ENCODE results near the gene ATP9B. TPM values are rescaled to one million over a fixed set of nuclear protein-coding genes. Genes with fewer than 3 reads are reported as not detected.

Gene ATP9B
- total RNA-seq, 2 donors from 2014 or later: 29.1 to 38.1 TPM

- Histone ChIP-seq H3K27ac (ENCODE audit: low read depth, low read length) (no peak overlapping the region), H3K36me3 (ENCODE audit: control insufficient read depth, insufficient read depth, low read length) (peaks cover 11% of the 10 kb centered on the region), H3K27me3 (ENCODE audit: control insufficient read depth, insufficient read depth, low read length, poor library complexity, severe bottlenecking) (no peaks in the 10 kb centered on the region), H3K4me3 (ENCODE audit: low read length) (no peak overlapping the region), H3K9ac (ENCODE audit: extremely low read depth, low read length, poor library complexity, severe bottlenecking) (no peak overlapping the region), H3K4me1 (ENCODE audit: control insufficient read depth, insufficient read depth, low read length) (no peaks in the 10 kb centered on the region), H3K9me3 (ENCODE audit: control insufficient read depth, low read length) (no peaks in the 10 kb centered on the region)
- no peak for DNase-seq
- H3K4me3 Mint-ChIP-seq: no peak overlapping the region
- H3K27me3 Mint-ChIP-seq (ENCODE audit: insufficient read depth): no peaks in the 10 kb centered on the region
- H3K36me3 Mint-ChIP-seq (ENCODE audit: low read depth): peaks cover 30% of the 10 kb centered on the region
- H3K4me1 Mint-ChIP-seq: no peaks in the 10 kb centered on the region
- peaks cover 5% of the 10 kb centered on the region for H3K9me3 Mint-ChIP-seq
- no peak overlapping the region for H3K27ac Mint-ChIP-seq
- no peak for TF ChIP-seq CTCF (conservative IDR thresholded peaks at IDR 0.05)
- WGBS, 2 experiments (ENCODE audit: insufficient coverage in 1 of 2, insufficient read length in 1 of 2): 97 to 99% methylated on average over 12 of the region's 12 CpGs
Observed at GRCh38 chr18:79328887-79329286, 259.7 kb downstream of the ATP9B start.

- Mint-ChIP-seq H3K9me3 (peaks cover 5% of the 10 kb centered on the region), H3K4me1 (no peaks in the 10 kb centered on the region), H3K36me3 (ENCODE audit: low read depth) (peaks cover 30% of the 10 kb centered on the region), H3K4me3 (no peak overlapping the region), H3K27ac (no peak overlapping the region), H3K27me3 (ENCODE audit: insufficient read depth) (no peaks in the 10 kb centered on the region)
- Histone ChIP-seq H3K27me3 (ENCODE audit: control insufficient read depth, insufficient read depth, low read length, poor library complexity, severe bottlenecking) (no peaks in the 10 kb centered on the region), H3K4me3 (ENCODE audit: low read length) (no peak overlapping the region), H3K4me1 (ENCODE audit: control insufficient read depth, insufficient read depth, low read length) (no peaks in the 10 kb centered on the region), H3K9ac (ENCODE audit: extremely low read depth, low read length, poor library complexity, severe bottlenecking) (no peak overlapping the region), H3K9me3 (ENCODE audit: control insufficient read depth, low read length) (no peaks in the 10 kb centered on the region), H3K36me3 (ENCODE audit: control insufficient read depth, insufficient read depth, low read length) (peaks cover 11% of the 10 kb centered on the region), H3K27ac (ENCODE audit: low read depth, low read length) (no peak overlapping the region)
- TF ChIP-seq CTCF (conservative IDR thresholded peaks at IDR 0.05): no peak
- DNase-seq: no peak
- WGBS, 2 experiments (ENCODE audit: insufficient coverage in 1 of 2, insufficient read length in 1 of 2): 94 to 97% methylated on average over 8 to 9 of the region's 9 CpGs
Observed at GRCh38 chr18:79329786-79330185, 260.6 kb downstream of the ATP9B start.

- Histone ChIP-seq H3K27ac (ENCODE audit: low read depth, low read length) (no peak overlapping the region), H3K9me3 (ENCODE audit: control insufficient read depth, low read length) (no peaks in the 10 kb centered on the region), H3K9ac (ENCODE audit: extremely low read depth, low read length, poor library complexity, severe bottlenecking) (no peak overlapping the region), H3K27me3 (ENCODE audit: control insufficient read depth, insufficient read depth, low read length, poor library complexity, severe bottlenecking) (no peaks in the 10 kb centered on the region), H3K4me3 (ENCODE audit: low read length) (no peak overlapping the region), H3K36me3 (ENCODE audit: control insufficient read depth, insufficient read depth, low read length) (peaks cover 11% of the 10 kb centered on the region), H3K4me1 (ENCODE audit: control insufficient read depth, insufficient read depth, low read length) (no peaks in the 10 kb centered on the region)
- no peaks in the 10 kb centered on the region for H3K27me3 Mint-ChIP-seq (ENCODE audit: insufficient read depth)
- no peak overlapping the region for H3K4me3 Mint-ChIP-seq
- H3K27ac Mint-ChIP-seq: no peak overlapping the region
- TF ChIP-seq CTCF (conservative IDR thresholded peaks at IDR 0.05): no peak
- DNase-seq: no peak
- 74 to 88% methylated on average over 3 to 6 of the region's 6 CpGs for WGBS, 2 experiments (ENCODE audit: insufficient coverage in 1 of 2, insufficient read length in 1 of 2)
- no peaks in the 10 kb centered on the region for H3K4me1 Mint-ChIP-seq
- H3K36me3 Mint-ChIP-seq (ENCODE audit: low read depth): peaks cover 26% of the 10 kb centered on the region
- peaks cover 2% of the 10 kb centered on the region for H3K9me3 Mint-ChIP-seq
Observed at GRCh38 chr18:79332646-79333045, 263.5 kb downstream of the ATP9B start.

All from endodermal cell (in vitro differentiated cells).